Brain microvascular endothelial cell (primary cell): ENCODE measurements around the gene OLFML2A.

Experiments used
- DNase-seq: peaks from one replicate; pipeline ENCODE4 v3.0.0-alpha.2; 2020
- H3K27ac ChIP-seq: fragments of 250-450 bp; sonication (Bioruptor Pico); 2 replicates; pipeline ENCODE4 v1.5.1; 2020; ENCODE audit warnings: mild to moderate bottlenecking, moderate library complexity
- H3K27me3 ChIP-seq: fragments of 250-450 bp; sonication (Bioruptor Pico); replicated peaks from 2 replicates; pipeline ENCODE4 v1.5.1; 2020; ENCODE audit warnings: mild to moderate bottlenecking
- H3K36me3 ChIP-seq: fragments of 250-450 bp; sonication (Bioruptor Pico); replicated peaks from 2 replicates; pipeline ENCODE4 v1.5.1; 2020; ENCODE audit warnings: mild to moderate bottlenecking
- H3K4me3 ChIP-seq: 2 replicates; pipeline ENCODE4 v1.5.1; 2011; ENCODE audit warnings: low read depth, mild to moderate bottlenecking, control low read depth, low read length, moderate library complexity
- CTCF ChIP-seq: IDR thresholded peaks from 2 replicates; pipeline ENCODE4 v1.5.1; 2011; ENCODE audit warnings: low read depth, mild to moderate bottlenecking, moderate library complexity, low read length, control low read depth, inconsistent platforms; ENCODE audit errors: missing control alignments
- in situ Hi-C: cut with HindIII; loops from 2 replicates; pipeline ENCODE4 v1.10.0; 2017; ENCODE audit warnings: low sequenced_read_pairs, low pct_ligation_motif_present

The OLFML2A gene

GRCh38 chr9:124757616-124758015 is 19.3 kb upstream of the OLFML2A start:
- in situ Hi-C loops, result no loop called here
- Histone ChIP-seq H3K27me3 (peaks cover 3% of the 10 kb centered on the region), H3K36me3 (no peaks in the 10 kb centered on the region), H3K27ac (no peak overlapping the region), H3K4me3 (no peak overlapping the region)
- DNase-seq, result no peak
- TF ChIP-seq CTCF, result no peak

DNA sequence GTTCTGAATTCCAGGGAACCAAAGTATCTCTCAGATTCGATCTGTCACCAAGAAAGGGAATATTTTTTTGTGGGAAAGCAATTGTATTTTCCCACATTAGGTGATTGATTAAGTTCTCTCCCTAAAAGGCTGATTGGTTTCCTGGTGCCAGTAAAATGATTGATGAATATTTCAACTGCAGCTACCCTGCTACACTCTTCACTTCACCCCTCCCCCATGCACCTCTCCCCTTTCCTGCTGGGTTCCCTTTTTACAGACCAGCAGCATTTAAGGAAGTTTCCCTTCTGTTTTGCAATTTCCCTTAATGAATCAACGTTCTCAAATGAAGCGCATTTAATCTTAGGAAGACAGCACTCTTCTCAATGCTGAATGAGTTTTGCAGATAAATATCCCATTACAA is 18.9 kb upstream of the OLFML2A start:
- no peak for TF ChIP-seq CTCF
- in situ Hi-C loops, result no loop called here
- DNase-seq, result no peak
- no peak overlapping the region for H3K4me3 ChIP-seq
- H3K36me3 ChIP-seq, result no peaks in the 10 kb centered on the region
- no peak overlapping the region for H3K27ac ChIP-seq
- peaks cover 3% of the 10 kb centered on the region for H3K27me3 ChIP-seq

GRCh38 chr9:124758691-124759090 is 18.2 kb upstream of the OLFML2A start:
- Histone ChIP-seq H3K27ac (no peak overlapping the region), H3K4me3 (no peak overlapping the region), H3K36me3 (no peaks in the 10 kb centered on the region), H3K27me3 (peaks cover 3% of the 10 kb centered on the region)
- no peak for TF ChIP-seq CTCF
- no peak for DNase-seq
- in situ Hi-C loops, result no loop called here

DNA sequence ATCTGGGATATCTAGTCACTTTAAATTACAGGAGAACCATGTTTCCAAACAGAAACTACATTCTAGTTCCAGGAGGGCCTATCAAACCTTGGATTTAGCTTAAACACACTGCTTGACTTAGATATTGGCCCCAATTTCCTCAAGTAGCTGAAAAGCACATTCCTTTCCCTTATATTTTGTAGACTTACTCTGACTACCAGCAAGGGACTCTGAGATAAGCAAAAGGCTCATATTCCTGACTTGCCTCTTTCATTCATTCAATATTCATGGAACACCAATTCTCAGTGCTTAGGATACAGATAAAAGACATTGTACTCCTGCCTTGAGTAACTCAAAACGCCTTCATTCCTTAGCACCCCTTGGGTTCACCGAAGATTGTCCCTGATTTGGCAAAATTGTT is 17.6 kb upstream of the OLFML2A start:
- Histone ChIP-seq H3K27ac (no peak overlapping the region), H3K27me3 (peaks cover 3% of the 10 kb centered on the region), H3K4me3 (no peak overlapping the region), H3K36me3 (no peaks in the 10 kb centered on the region)
- in situ Hi-C loops, result no loop called here
- no peak for TF ChIP-seq CTCF
- no peak for DNase-seq

DNA sequence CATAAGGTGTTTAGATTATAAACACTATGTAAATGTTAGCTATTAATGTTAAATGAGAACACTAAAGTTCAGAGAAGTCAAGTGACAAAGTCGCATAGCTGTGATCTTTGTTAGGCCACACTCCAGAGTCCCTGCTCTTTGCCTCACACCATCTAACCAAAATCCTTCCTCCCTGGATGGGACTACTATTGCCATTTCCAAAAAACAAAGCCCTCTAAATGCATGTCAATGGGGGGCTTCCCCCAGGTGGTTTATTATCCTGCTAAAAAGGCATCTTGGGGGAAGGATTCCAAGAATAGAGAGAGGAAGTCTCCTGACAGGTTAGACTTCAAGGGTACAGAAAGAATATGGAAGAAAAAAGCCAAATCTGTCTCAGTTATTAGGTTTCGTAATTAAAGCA is 16.2 kb upstream of the OLFML2A start:
- Histone ChIP-seq H3K27ac (no peak overlapping the region), H3K4me3 (no peak overlapping the region), H3K36me3 (no peaks in the 10 kb centered on the region), H3K27me3 (peaks cover 3% of the 10 kb centered on the region)
- in situ Hi-C loops, result no loop called here
- DNase-seq, result no peak
- no peak for TF ChIP-seq CTCF

- Histone ChIP-seq H3K27ac (no peak overlapping the region), H3K27me3 (peaks cover 3% of the 10 kb centered on the region), H3K4me3 (no peak overlapping the region), H3K36me3 (no peaks in the 10 kb centered on the region)
- TF ChIP-seq CTCF, result no peak
- in situ Hi-C loops, result no loop called here
- no peak for DNase-seq
Measured at GRCh38 chr9:124761196-124761595, 15.7 kb upstream of the OLFML2A start.
